RCC 7860 (cell line): ENCODE measurements around the gene ZFP3.
"Not testable (repeated sequence)": the region's sequence is repeated elsewhere in the genome, so short reads cannot be mapped to it uniquely, and the experiment has no call there.

Experiments
- DNase-seq: peaks from one replicate; pipeline ENCODE4 v3.0.0-alpha.2; 2015; ENCODE audit warnings: low spot score
- FAIRE-seq: peaks from 2 replicates; lab custom pipeline; 2012; peaks lifted over from hg19 to GRCh38; lab: Jason Lieb, UNC

ZFP3 gene

DNA sequence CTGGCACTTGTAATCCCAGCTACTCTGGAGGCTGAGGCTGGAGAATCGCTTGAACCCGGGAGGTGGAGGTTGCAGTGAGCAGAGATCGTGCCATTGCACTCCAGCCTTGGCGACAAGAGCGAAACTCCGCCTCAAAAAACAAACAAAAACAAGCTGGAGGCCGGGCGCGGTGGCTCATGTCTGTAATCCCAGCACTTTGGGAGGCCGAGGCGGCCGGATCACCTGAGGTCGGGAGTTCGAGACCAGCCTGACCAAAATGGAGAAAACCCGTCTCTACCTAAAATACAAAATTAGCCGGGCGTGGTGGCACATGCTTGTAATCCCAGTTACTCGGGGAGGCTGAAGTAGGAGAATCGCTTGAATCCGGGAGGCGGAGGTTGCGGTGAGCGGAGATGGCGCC, 992 bp upstream of the ZFP3 start:
- DNase-seq, FAIRE-seq: not testable (repeated sequence)

DNA sequence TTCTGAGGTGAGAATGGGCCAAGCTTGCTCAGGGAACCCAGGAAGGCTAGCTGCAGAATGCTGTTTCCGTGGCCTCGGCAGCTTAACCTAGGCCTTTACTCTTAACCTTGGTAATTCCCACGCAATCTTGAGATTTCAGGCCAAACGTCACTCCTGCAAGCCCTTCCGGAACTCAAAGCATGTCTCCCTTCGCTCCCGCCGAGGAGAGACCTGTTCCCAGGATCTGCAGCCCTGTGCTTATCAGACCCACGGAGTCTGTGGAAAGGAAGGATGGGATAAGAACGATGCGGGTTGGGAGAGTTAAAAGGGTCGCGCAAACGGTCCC, 524 bp upstream of the ZFP3 start:
- DNase-seq (no peak), FAIRE-seq (no peak)

DNA sequence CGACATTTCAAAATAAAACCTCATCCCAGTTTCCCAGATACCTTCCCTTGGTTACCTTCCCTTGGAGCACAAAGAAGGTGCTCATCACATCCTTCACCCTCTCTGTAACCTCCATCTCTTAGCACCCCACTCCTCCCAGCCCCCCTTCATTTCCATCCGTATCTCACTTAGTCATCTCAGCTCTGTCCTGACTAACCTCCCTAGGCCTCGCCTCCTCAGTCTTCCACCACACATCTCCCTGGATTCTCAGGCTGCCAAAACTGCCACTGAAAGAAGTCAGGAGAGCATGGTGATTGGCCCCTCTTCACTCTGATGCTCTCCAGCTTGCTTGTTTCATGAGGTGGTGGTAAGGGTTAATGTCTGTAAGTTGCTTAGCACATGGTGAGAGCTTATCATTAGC, 2.3 kb downstream of the ZFP3 start:
- FAIRE-seq (no peak), DNase-seq (no peak)

DNA sequence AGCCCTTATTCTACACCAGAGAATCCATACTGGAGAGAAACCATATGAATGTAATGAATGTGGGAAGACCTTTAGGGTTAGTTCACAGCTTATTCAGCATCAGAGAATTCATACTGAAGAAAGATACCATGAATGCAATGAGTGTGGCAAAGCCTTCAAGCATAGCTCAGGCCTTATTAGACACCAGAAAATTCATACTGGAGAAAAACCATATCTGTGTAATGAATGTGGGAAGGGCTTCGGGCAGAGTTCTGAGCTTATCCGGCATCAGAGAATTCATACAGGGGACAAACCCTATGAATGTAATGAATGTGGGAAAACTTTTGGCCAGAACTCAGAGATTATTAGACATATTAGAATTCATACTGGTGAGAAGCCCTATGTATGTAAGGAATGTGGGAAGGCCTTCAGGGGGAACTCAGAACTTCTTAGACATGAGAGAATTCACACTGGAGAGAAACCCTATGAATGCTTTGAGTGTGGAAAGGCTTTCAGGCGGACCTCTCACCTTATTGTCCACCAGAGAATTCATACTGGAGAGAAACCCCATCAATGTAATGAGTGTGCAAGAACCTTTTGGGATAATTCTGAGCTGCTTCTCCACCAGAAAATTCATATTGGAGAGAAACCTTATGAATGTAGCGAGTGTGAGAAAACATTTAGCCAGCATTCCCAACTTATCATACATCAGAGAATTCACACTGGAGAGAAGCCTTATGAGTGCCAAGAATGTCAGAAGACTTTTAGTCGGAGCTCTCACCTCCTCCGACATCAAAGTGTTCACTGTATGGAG, 14.1 kb downstream of the ZFP3 start:
- no peak for DNase-seq
- no peak for FAIRE-seq

DNA sequence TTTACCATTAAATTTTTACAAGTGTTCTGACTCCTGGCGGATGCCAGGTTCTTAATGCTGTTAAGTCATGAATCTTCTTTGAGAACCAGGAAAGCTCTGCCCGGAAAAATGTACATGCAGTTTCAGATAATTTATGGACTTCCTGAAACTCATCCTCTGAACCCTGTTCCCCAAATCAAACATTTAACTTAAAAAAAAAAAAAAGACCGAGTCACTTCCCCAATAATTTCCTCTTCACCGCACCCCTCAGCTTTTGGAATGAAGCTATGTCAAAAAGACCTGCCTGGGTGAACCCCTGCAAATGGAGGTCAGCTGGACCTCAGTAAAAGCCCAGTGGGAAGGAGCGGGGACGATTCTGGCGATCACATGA, 18.4 kb downstream of the ZFP3 start:
- DNase-seq = no peak
- FAIRE-seq = no peak

DNA sequence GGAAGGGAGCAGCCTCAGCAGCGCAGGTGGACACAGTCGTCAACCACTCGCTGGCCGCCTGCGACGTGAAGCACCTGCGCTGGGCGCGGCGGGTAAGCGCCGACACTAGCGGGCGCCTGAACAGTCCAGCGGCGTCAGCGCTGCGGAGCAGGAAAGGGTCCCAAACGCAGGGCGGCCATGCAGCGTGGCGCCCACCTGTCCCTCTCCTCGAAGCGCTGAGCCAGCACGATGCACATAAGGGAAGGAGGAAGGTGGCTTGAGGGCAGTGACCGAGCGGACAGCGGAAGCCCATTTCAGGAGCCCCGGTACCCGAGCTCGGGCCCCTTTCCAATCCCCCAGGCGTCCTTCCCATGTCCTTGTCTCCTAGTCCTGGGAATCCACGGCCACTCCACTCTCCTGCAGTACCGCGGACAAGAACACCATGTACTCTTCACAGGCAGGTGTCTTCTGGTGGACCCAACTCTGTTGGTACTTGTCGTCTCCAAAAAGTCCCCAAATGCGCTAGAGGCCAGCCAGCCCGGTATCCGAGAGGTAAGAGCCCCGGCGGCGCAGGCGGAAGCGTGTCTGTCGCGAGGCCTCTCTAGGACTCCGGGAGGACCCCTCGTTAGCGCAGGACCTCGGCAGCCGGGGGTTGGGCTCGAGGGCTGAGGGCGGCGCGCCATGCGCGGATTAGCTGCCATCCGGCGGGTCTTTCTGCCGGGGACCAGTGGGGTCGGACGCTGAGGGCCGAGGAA, 19.0 kb downstream of the ZFP3 start:
- DNase-seq (no peak), FAIRE-seq (no peak)

DNA sequence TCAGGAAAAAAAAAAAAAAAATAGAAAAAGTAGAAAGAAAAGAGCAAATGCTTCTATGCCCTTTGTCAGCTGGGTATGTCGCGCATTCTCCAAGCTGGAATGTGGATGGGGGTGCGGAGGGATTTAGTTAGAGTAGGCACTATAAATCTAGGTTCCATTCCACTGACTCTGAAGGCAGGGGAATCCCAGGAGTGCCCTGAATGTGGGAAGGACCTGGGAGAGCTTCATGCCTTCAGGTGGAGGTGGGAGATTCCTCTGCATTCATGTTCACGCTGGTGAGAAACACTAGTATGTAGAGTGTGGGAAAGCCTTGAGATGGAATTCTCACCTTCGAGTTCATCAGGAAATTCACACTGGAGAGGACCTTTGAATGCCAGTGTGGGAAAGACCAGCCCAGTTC, 21.0 kb downstream of the ZFP3 start:
- no peak for FAIRE-seq
- no peak for DNase-seq

DNA sequence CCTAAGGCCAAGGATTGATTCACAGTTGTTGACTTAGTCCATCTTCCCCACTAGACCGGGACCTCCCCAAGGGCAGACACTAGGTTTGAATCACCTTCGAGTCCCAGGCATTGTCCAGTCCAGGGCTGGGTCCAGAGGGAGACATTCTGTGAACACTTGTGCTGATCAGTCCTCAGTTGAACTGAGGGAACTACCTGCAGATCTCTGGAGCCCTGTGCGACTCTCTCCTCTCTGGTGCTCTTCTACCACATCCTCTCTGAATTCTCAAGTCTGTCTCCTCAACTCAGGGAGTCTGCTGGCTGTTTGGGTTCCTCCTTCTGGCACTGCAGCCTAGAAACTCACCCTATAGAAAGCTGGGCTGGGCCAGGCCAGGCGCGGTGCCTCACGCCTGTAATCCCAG, 22.6 kb downstream of the ZFP3 start:
- FAIRE-seq = no peak
- no peak for DNase-seq

DNA sequence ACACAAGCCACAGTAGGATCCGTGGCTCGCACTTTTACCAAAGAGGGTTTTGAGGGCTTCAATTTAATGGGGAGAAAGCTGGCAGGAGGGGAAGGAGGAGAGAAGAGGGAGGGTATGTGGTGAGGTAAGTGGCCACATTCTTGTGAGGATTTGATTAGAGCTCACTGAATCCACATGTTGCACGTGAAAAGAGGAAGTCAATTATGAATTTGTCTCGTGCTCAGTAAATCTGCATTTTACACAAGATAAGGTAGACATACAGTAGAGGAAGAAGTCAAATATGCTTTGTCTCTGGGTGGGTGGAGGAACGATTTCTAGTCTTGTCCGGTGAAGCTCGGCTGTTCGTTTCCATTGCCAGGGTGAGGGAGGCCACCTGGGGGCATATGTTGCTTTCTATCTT, 32.5 kb downstream of the ZFP3 start:
- DNase-seq (no peak), FAIRE-seq (no peak)

DNA sequence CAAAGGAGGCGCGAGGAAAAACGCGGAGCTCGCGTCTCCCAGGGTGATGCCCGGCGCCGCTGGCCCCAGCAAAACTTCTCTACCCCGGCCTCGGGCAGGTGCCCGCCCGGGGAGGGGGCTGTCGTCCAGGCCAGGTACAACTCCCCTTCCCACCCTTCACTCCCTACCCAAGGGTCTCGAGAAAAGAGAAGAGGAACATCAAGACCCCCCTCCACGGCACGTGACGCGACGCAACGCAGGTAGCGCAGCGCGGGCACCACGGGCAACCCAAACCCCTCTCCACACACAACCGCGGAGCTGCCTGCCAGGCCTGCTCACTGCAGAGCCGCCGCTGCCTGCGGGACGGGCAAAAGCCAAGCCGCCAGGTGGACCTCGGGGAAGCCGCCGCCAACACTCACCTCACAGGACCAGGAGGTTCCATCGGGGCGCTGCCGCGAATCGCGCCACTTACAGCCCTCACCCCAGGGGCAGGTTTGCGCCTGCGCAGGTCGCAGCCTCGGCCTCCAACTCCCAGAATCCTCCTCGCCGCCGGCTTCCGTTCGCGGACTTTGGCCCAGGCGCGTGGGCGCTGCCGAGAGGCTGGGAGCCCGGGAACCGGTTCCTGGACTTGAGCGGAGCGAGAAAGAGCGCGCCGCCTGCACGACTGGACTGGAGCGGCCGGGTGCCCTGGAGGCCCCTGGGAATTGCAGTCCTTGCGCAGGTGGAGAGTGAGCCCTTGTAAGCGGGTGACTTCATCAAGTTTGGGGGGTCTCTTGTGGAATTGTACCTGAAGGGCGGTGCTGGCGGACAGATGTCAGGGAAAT, 33.3 kb downstream of the ZFP3 start, which contains the start of gene ZNF232:
Gene ZNF232, minus strand, starts transcription at position 477 of the 803 bp plus-strand sequence. Its CDS starts 56 bp downstream, at position 421.
- FAIRE-seq (peak; percentile 72), DNase-seq (peak; percentile 79)

DNA sequence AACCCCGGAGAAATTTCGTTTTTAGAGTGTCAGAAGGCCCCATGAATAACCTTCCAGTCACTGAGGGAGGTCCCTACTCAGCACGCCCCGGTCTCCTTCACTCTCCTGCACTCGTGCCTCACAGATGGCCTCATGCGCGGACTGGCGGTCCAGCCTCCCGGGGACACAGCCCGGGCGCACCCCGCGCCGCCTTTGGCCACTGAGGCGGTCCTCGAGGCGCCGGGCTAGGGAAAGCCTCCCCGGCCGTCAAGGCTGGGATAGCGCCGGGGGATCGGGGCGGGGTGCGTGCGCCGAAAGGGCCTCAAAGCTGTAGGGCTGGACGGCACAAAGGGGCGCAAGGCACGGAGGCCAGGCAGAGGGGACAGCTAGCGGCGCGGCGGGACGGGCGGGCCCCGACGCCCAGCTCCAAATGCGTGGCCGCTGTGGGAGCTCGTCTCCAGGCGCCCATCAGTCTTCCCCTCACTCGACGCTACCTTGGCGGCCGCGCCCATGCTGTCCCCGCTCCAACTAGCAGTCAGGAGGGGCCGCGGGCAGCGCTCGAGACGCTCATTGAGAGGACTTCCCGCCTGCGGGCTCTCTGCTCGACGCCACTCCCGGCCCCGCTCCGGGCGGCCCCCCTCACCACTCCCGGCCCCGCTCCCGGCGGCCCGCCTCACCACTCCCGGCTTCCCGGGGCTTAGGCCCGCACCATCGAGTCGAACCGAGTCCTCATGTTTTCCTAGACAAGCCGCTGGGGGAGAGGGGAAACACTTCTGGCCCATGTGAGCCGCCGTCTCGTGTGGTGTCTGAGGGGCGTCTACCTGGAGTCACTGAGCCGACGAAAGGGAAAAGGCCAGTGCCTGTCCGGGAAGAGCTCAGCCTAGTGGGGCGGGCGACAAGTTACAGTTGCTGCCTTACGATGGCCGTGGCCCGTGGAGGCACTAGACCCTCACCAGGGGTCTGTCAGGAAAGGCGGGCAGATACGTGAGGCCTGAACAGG, 37.7 kb downstream of the ZFP3 start, which contains the start of gene USP6:
Gene USP6, plus strand, starts transcription at position 360 of the 979 bp plus-strand sequence. CDS start 14,336 bp downstream, outside the sequence.
- DNase-seq (no peak), FAIRE-seq (no peak)

DNA sequence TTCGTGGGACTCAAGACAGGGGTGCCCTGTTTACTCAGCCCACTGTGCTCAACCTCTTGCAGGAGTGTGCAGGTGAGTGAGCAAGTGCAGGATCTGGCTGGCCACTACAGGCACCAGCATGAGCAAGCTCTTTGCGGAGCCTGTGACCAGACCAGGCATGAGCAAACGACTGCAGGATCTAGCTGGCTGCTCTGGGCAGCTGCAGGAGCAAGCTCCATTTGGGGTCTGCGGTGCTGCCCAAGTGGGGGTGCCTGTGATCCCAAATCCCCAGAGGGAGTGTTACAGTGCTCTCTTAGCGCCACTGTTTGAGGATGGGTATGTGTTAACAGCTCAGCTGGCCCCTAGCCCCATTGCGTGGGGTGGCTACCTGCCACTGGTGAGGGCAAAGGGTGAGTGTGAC, 40.0 kb downstream of the ZFP3 start:
- FAIRE-seq = no peak
- no peak for DNase-seq

DNA sequence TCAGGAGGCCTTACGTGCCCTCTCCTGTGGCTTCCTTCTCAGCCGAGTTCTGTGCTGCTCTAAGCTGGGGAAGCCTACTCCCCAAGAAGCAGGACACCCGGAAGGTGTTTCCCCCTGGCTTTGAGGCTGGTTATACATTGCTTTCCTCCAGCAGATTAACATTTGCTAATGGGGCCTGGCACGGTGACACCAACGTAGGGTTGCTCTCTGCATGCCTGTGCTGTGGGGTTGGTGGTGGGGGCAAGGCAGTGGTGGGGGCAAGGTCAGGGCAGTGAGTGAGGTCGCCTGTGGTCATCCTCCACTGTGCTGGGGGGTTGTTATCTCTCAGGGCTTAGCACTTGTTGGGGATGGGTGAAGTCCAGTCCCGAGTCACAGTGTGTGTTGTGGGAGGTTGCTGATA, 41.8 kb downstream of the ZFP3 start:
- DNase-seq (no peak), FAIRE-seq (no peak)

DNA sequence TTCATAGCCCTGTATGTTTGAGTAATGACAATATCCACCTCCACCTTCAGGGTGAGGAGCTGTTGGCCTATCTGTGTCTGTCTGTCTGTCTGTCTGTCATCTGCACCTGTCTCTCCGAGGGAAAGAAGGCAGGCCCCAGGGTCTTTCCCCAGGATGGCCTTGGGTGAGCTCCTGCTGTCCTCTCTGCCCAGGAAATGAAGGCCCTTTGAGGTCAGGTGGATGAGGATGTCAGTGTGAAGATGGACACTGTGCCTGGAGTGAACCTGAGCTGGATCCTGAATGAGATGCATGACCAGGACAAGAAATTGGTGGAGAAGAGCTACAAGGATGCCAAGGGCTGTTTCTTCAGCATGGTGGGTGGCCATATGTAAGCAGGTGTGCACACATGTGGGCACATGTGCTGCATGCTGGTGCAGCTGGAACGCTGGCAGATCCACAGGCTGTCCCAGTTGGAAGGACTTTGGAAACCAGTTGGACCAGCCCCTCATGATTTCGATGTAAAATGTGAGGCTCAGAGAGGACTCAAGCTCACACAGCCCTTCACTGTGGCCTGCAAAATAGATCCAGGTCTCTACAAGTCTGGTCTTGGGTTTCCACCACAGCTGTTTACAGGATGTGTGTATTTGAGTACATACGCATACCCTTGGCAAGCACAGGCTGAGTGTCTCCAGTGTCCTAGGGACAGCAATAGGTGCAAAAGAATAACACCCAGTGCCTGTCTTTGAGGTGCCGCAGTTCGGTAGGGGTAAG, 42.3 kb downstream of the ZFP3 start:
- FAIRE-seq = not testable (repeated sequence)

DNA sequence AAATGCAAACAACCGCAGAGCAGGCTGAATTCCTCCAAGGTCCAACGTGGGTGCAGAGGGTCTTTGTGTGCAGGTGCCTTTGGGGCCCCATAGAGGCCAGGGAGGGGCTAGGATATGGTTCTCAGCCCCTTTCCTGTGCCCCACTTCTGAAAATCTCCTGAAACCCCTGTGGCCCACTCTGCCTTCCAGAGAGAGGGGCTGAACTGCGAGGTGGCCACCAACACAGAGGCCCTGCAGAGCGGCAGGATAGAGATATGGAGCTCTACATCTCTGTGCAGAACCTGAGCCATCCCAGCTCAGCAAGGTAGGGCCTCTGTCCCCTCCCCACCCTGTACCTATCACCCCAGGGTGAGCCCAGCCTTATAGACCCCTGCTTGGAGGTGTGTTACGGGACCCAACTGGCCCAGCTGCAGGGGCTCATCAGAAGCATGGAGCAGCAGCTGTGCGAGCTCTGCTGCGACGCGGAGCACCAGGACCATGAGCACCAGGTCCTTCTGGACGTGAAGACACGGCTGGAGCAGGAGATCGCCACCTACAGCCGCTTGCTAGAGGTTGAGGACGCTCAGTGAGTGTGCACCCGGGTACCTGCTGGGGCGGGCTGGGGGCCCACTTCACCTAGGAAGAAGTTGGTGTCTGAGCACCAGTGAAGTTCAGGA, 43.0 kb downstream of the ZFP3 start:
- FAIRE-seq = no peak
- DNase-seq = no peak

More for the DNA sequence above, 42.3 kb downstream of the ZFP3 start:
- not testable (repeated sequence) for DNase-seq

DNA sequence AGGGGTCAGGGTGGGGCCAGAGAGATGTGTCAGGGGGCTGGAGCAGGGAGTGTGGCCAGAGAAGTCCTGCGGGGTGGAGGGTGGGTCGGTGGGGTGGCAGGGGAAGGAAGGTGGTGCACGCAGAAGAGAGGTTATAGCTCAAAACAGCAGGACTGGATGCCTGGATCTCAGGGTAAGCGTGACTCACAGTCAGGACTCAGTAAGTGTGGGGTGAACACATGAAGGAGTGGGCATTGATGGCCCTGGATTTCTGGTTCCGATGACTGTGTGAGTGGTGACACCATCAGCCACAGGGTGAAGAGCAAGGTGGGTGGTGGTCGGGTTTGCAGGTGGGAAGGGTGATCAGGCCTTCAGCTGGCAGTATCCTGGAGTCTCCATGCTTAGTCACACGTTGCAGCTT, 43.8 kb downstream of the ZFP3 start:
- not testable (repeated sequence) for FAIRE-seq, DNase-seq

DNA sequence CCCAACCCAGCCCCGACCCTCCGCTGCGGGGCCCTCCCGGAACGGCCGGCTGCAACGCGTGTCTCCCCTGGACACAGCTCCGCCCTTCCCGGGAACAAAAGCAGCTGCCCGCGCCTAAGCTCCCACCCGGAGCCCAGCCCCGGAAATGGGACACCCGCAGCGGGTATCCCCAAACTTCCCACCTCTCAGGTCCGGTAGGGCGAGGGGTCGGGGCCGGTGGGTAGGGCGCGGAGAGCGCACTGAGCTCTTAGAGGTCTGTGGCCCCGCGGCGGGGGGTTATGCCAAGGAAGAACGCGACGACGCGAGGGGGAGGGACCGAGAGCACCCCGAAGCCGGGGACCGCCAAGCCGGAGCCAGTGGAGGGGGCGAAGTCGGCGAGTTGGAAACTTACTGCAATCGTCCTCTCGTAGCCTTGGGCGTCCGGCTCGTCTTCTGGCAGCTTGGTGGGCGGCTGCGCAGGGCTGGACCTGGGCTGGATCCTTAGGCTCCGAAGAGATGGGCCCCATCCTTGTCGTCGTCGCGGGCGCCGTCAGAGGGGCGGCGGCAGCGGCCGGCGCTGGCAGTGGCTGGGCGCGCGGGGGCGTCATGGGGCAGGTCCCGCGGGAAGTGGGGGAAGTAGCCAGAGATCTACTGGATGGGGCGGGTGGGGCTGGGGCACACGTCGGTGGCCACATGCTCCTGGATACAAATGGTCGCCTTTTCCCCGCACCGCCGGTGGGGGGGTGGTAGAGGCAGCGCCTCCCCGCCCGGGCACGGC, 44.5 kb downstream of the ZFP3 start:
- DNase-seq = no peak
- FAIRE-seq = no peak
